Left lung (tissue), 10 donors: ENCODE measurements around the gene GPX2. TPM values are rescaled to one million over a fixed set of nuclear protein-coding genes. Genes with fewer than 3 reads are reported as not detected.

Experiments used
- ATAC-seq: fragments of 200-7000 bp; cut with Tn5 transposase; one replicate; pipeline ENCODE4 v1.9.1; 2020; ENCODE audit warnings: moderate library complexity
- DNase-seq, 4 donors: peaks; one replicate each; pipeline ENCODE4 v3.0.0-alpha.2; 2013 to 2020
- H3K27ac ChIP-seq, 2 donors: fragments of 200-600 bp; sonication (generic) in 1 of 2; one replicate each; pipeline versions ENCODE4 v1.5.0 to v1.8.0; 2020 to 2021
- H3K27me3 ChIP-seq, 2 donors: fragments of 200-600 bp; sonication (generic) in 1 of 2; one replicate each; pipeline versions ENCODE4 v1.5.0 to v1.8.0; 2020 to 2021
- H3K36me3 ChIP-seq, 2 donors: fragments of 200-600 bp; sonication (generic) in 1 of 2; one replicate each; pipeline versions ENCODE4 v1.5.0 to v1.8.0; 2020 to 2021
- H3K4me1 ChIP-seq, 2 donors: fragments of 200-600 bp; one replicate each; pipeline ENCODE4 v1.8.0; 2021
- H3K4me3 ChIP-seq, 2 donors: fragments of 200-600 bp; sonication (generic) in 1 of 2; one replicate each; pipeline versions ENCODE4 v1.5.0 to v1.8.0; 2020 to 2021; ENCODE audit warnings: mild to moderate bottlenecking in 1 of 2
- H3K9me3 ChIP-seq, 2 donors: fragments of 200-600 bp; sonication (generic) in 1 of 2; one replicate each; pipeline versions ENCODE4 v1.5.0 to v1.8.0; 2020 to 2021
- intact Hi-C, 2 donors: fragments of 100-400 bp; cut with DNase I; formaldehyde crosslinking; loops; one replicate each; pipeline versions ENCODE4 v1.11.2 to v1.14.2; 2022
- polyA plus RNA-seq, 6 donors: library from polyadenylated mRNA; unstranded; fragments of 120-200 nt; gene quantifications; one replicate each; pipeline ENCODE4 v1.2.1, GENCODE V29; 2013; ENCODE audit not compliant: insufficient read length in 6 of 6
- total RNA-seq, 2 donors: library from RNA; stranded (reverse); fragmentation: NEBNext Ultra II Directional; extraction: Animal tissue kit (Norgen Biotek cat#: 25700); gene quantifications; one replicate each; pipeline ENCODE4 v1.2.1, GENCODE V29; 2021
- TF ChIP-seq, protein P1 (sequence below), 2 donors: fragments of 200-600 bp; sonication (generic) in 1 of 2; IDR thresholded peaks; one replicate each; pipeline versions ENCODE4 v1.5.0 to v1.8.0; 2021; ENCODE audit warnings: antibody characterized with exemption in 2 of 2
- donor health status: DM: no; HTN: yes; CAD: no.
- donor health status: DM: no; HTN: no; CAD: no.

Gene GPX2
- total and polyA plus RNA-seq, 8 donors: 0.62 to 2.8 (median 0.84) TPM

DNA sequence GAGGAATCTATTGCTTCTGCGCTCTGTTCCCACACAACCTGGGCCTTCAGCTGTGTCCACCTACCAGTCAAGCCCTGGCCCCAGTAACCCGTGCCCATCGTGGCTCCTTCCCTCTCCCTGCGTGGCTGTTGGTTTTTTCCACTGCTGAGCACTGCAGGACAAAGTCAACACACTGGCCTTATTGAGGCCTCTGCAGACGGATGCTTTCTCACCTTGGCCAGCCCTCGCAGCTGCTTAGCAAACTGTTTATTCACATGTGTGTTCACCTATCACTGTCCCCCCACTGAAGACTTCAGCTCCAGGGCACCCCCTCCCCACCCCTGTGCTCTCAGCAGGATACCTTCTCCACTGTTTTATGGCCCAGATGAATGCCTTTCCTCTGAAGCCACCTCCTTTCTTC is 12.8 kb upstream of the GPX2 start:
- intact Hi-C loops: no loop called here
- ATAC-seq (no peak), DNase-seq (no peak)
- peaks cover 0 to 23% of the 10 kb centered on the region in 2 donors for H3K36me3 ChIP-seq
- no peak overlapping the region for H3K4me3 ChIP-seq
- no peak overlapping the region for H3K27ac ChIP-seq
- H3K27me3 ChIP-seq: no peaks in the 10 kb centered on the region
- TF ChIP-seq, protein P1, sequence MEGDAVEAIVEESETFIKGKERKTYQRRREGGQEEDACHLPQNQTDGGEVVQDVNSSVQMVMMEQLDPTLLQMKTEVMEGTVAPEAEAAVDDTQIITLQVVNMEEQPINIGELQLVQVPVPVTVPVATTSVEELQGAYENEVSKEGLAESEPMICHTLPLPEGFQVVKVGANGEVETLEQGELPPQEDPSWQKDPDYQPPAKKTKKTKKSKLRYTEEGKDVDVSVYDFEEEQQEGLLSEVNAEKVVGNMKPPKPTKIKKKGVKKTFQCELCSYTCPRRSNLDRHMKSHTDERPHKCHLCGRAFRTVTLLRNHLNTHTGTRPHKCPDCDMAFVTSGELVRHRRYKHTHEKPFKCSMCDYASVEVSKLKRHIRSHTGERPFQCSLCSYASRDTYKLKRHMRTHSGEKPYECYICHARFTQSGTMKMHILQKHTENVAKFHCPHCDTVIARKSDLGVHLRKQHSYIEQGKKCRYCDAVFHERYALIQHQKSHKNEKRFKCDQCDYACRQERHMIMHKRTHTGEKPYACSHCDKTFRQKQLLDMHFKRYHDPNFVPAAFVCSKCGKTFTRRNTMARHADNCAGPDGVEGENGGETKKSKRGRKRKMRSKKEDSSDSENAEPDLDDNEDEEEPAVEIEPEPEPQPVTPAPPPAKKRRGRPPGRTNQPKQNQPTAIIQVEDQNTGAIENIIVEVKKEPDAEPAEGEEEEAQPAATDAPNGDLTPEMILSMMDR (IDR thresholded peaks at IDR 0.05): no peak
- no peaks in the 10 kb centered on the region for H3K4me1 ChIP-seq
- no peaks in the 10 kb centered on the region for H3K9me3 ChIP-seq

DNA sequence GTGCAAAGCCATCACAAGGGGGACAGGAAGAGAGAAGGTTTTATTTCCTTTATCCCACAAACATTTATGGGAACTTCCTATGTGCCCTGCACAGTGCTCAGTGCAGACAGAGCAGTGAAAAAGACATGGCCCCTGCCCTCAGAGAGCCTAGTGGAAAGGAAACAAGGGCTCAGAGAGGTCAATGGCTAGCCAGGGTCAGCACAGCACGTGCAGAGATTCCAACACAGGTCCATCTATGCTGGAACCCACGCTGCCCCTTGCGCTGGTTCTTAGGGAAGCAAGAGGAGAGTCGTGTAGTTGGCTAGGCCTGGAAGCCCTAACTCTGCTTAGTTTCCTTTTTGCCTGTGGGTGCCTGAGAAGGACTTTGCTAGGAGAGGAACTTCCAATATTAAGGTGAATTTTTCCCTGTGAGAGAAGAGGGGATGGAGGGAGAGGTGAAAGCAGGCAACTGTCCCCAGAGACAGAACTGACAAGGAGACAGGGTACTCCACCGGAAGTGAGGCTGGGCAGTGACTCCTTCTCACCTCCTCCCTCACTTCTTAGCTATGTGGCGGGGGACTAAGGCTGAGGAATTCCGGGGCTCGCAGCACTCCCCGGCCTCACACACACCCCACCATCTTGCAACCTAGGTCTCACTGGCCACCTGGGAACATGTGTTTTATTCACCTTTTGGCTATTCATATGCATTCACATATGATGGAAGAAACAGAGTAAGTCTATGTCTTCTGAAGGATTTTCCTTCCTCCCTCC is 12.1 kb upstream of the GPX2 start:
- H3K27me3 ChIP-seq: no peaks in the 10 kb centered on the region
- ATAC-seq: no peak
- H3K9me3 ChIP-seq: no peaks in the 10 kb centered on the region
- H3K27ac ChIP-seq: no peak overlapping the region
- H3K4me1 ChIP-seq: no peaks in the 10 kb centered on the region
- TF ChIP-seq, protein P1 (IDR thresholded peaks at IDR 0.05): no peak
- H3K36me3 ChIP-seq: peaks cover 0 to 29% of the 10 kb centered on the region in 2 donors
- DNase-seq: no peak
- H3K4me3 ChIP-seq: no peak overlapping the region
- intact Hi-C loops: no loop called here

DNA sequence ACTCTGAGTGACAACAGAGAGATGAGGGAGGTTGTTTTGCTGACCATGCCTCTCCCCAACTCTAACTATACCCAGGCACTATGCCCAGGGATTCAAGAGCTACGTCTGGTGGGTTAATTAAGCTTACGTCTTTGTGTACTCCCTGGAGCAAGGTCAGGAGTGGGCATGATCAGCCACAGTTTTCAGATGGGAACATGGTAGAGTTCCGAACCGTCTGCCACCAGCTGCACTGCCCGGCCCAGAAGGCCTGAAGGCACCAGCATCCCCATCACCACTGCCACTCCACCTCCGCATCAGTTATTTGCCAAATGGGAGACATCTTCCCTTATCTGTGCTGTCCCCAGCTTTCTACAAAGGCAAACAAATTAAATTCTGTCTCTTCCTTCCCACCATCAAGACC is 11.1 kb upstream of the GPX2 start:
- no peaks in the 10 kb centered on the region for H3K4me1 ChIP-seq
- H3K36me3 ChIP-seq: peaks cover 0 to 39% of the 10 kb centered on the region in 2 donors
- H3K27me3 ChIP-seq: no peaks in the 10 kb centered on the region
- no peak for ATAC-seq
- H3K4me3 ChIP-seq: no peak overlapping the region
- TF ChIP-seq, protein P1 (IDR thresholded peaks at IDR 0.05): no peak
- intact Hi-C loops: no loop called here
- no peak overlapping the region for H3K27ac ChIP-seq
- no peaks in the 10 kb centered on the region for H3K9me3 ChIP-seq
- no peak for DNase-seq

DNA sequence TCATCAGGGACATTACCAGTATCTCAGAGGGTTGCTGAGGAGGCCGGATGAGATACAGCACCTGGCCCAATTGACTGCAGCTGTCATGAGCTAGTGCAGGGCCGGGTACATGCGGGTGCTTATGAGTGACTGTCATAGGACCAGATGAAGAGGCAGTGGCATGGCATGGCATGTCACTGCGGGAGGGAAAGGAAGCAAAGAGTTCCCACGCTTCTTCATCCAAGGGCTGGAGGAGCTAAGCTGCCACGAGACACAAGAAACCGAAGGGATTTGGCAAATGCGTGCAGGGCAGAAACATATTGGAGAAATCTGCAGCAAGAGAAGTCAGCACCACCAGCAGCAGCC is 10.7 kb upstream of the GPX2 start:
- intact Hi-C loops: no loop called here
- ATAC-seq: no peak
- no peaks in the 10 kb centered on the region for H3K27me3 ChIP-seq

DNA sequence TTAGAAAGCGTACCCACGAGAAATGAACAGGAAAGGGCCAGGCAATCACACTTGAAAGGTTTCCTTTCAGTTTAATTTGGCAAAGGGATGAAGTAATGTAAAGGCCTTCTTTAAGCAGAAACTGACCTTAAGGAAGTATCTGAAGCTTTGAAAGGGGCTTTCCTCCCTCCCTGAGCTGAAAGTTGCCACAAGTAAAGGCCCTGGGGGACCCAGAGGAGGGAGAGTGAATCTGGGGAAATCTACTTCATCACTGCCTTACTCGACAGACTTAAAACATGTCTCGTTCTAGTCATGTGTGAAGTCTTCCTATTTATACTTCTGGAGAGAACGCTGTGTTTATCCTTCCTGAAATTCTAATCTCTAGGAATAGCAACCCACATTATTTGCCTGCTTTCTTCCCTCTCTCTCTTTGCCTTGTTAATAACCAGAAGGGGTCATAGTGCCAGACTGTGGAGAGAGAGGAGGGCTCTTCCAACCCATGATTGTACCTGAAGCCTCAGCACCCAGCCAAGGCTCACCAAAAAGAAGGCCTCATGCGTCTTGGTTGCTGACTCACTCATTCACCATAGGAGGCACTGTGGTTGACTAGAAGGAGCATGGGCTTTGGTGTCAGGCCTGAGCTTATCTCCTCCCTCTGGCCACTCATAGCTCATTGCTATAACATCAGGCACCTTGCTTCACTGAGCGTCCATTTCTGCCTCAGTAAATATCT is 10.2 kb upstream of the GPX2 start:
- intact Hi-C loops: no loop called here
- Histone ChIP-seq H3K9me3 (no peaks in the 10 kb centered on the region), H3K27me3 (no peaks in the 10 kb centered on the region), H3K4me1 (no peaks in the 10 kb centered on the region), H3K4me3 (no peak overlapping the region), H3K36me3 (peaks cover 0 to 48% of the 10 kb centered on the region in 2 donors), H3K27ac (no peak overlapping the region)
- ATAC-seq (no peak), DNase-seq (no peak)
- TF ChIP-seq, protein P1 (IDR thresholded peaks at IDR 0.05): no peak

More for the DNA sequence above, 10.7 kb upstream of the GPX2 start:
- DNase-seq: no peak
- TF ChIP-seq, protein P1 (IDR thresholded peaks at IDR 0.05): no peak
- Histone ChIP-seq H3K27ac (no peak overlapping the region), H3K4me3 (no peak overlapping the region), H3K36me3 (peaks cover 0 to 43% of the 10 kb centered on the region in 2 donors), H3K9me3 (no peaks in the 10 kb centered on the region), H3K4me1 (no peaks in the 10 kb centered on the region)
